Large intestine (tissue), 3 donors: ENCODE measurements around the gene CRMP1. TPM values are rescaled to one million over a fixed set of nuclear protein-coding genes. Genes with fewer than 3 reads are reported as not detected.

ENCODE experiments used
- DNase-seq, 2 donors: peaks; one replicate each; pipeline versions ENCODE4 v3.0.0 to v3.0.0-alpha.2; 2013
- H3K27ac ChIP-seq: one replicate; pipeline ENCODE4 v1.5.1; 2013; ENCODE audit warnings: low read length
- H3K27me3 ChIP-seq: 2 replicates; pipeline ENCODE4 v1.6.1; 2013; ENCODE audit warnings: low read length; ENCODE audit not compliant: control insufficient read depth, insufficient read depth
- H3K36me3 ChIP-seq: 2 replicates; pipeline ENCODE4 v1.6.1; 2013; ENCODE audit warnings: low read length; ENCODE audit not compliant: control insufficient read depth, insufficient read depth
- H3K4me1 ChIP-seq: one replicate; pipeline ENCODE4 v1.6.1; 2013; ENCODE audit warnings: low read length; ENCODE audit not compliant: control insufficient read depth, insufficient read depth
- H3K4me3 ChIP-seq: one replicate; pipeline ENCODE4 v1.5.1; 2013; ENCODE audit warnings: low read length
- H3K9me3 ChIP-seq: one replicate; pipeline ENCODE4 v1.6.1; 2013; ENCODE audit warnings: mild to moderate bottlenecking, low read depth, low read length, moderate library complexity; ENCODE audit not compliant: control insufficient read depth
- WGBS: methylation state at CpG from one replicate; pipeline ENCODE4 v1.1.5; 2013; ENCODE audit warnings: low lambda C conversion rate; ENCODE audit not compliant: insufficient coverage; 5-methylcytosine and 5-hydroxymethylcytosine counted together
- polyA plus RNA-seq: library from polyadenylated mRNA; unstranded; fragments of 120-200 nt; gene quantifications from one replicate; pipeline ENCODE4 v1.2.1, GENCODE V29; 2013

CRMP1 gene
- polyA plus RNA-seq, 1 donor = 31.5 TPM

GRCh38 chr4:5928844-5929420 lies 36.0 kb upstream of the CRMP1 start:
- Histone ChIP-seq H3K27ac (no peak overlapping the region), H3K9me3 (no peaks in the 10 kb centered on the region), H3K4me3 (no peak overlapping the region), H3K4me1 (no peaks in the 10 kb centered on the region), H3K27me3 (peaks cover 9% of the 10 kb centered on the region), H3K36me3 (no peaks in the 10 kb centered on the region)
- no CpG with 5 or more reads among the region's 8 CpGs for WGBS
- DNase-seq = no peak

- H3K36me3 ChIP-seq = no peaks in the 10 kb centered on the region
- H3K27me3 ChIP-seq = peaks cover 9% of the 10 kb centered on the region
- H3K9me3 ChIP-seq = no peaks in the 10 kb centered on the region
- no peak overlapping the region for H3K4me3 ChIP-seq
- no peak for DNase-seq
- H3K4me1 ChIP-seq = no peaks in the 10 kb centered on the region
- WGBS = no CpG with 5 or more reads among the region's 8 CpGs
- H3K27ac ChIP-seq = no peak overlapping the region
These were observed 35.4 kb upstream of the CRMP1 start for GRCh38 chr4:5928274-5928673.

DNA sequence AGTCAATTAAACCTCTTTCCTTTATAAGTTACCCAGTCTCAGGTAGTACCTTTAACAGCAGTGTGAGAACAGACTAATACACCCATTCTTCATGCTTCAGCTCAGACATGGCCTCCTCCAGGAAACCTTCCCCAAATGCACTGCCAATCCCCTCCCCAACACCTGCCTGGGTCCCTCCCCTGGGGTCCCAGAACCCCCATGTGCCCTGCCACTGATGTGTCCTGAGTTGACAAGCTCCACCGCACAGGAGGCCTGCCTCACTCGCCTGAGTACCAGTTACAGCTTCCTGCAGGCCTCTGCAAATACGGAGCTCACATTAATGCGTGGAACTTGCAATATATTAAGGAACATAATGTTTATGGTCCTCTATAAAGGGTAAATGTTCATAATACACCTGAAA lies 34.9 kb upstream of the CRMP1 start:
- WGBS = 100% methylated on average over 1 of the region's 4 CpGs
- no peak overlapping the region for H3K4me3 ChIP-seq
- H3K27me3 ChIP-seq = peaks cover 9% of the 10 kb centered on the region
- no peaks in the 10 kb centered on the region for H3K4me1 ChIP-seq
- DNase-seq = no peak
- no peaks in the 10 kb centered on the region for H3K9me3 ChIP-seq
- H3K36me3 ChIP-seq = no peaks in the 10 kb centered on the region
- H3K27ac ChIP-seq = no peak overlapping the region

DNA sequence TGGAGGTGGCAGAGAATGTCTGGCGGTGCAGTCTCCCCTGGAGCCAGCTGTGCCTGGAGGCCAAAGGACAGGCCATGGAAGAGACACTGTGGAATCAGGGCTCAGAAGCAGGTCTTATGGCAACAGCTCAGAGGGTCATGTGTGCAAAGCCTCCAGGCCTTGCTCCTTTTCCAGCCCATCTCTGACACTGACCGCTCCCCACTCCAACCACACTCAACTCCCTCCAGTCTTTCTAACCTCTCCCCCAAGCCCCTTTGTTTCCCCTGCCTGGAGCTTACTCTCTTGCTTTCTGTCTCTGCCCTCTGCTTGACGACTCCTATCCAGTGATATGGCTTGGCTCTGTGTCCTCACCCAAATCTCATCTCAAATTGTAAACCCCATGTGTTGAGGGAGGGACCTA lies 34.2 kb upstream of the CRMP1 start:
- H3K27ac ChIP-seq = no peak overlapping the region
- no peaks in the 10 kb centered on the region for H3K36me3 ChIP-seq
- no peaks in the 10 kb centered on the region for H3K9me3 ChIP-seq
- peaks cover 9% of the 10 kb centered on the region for H3K27me3 ChIP-seq
- H3K4me3 ChIP-seq = no peak overlapping the region
- no peaks in the 10 kb centered on the region for H3K4me1 ChIP-seq
- no peak for DNase-seq
- 100% methylated on average over 1 of the region's 3 CpGs for WGBS

- no peaks in the 10 kb centered on the region for H3K9me3 ChIP-seq
- H3K4me3 ChIP-seq = no peak overlapping the region
- H3K27ac ChIP-seq = no peak overlapping the region
- DNase-seq = no peak
- no CpG with 5 or more reads among the region's 7 CpGs for WGBS
- peaks cover 9% of the 10 kb centered on the region for H3K27me3 ChIP-seq
- no peaks in the 10 kb centered on the region for H3K36me3 ChIP-seq
- H3K4me1 ChIP-seq = no peaks in the 10 kb centered on the region
These were observed 33.7 kb upstream of the CRMP1 start for GRCh38 chr4:5926598-5926997.

- H3K27ac ChIP-seq = no peak overlapping the region
- DNase-seq = no peak
- no peaks in the 10 kb centered on the region for H3K36me3 ChIP-seq
- H3K4me3 ChIP-seq = no peak overlapping the region
- WGBS = no CpG with 5 or more reads among the region's 16 CpGs
- no peaks in the 10 kb centered on the region for H3K9me3 ChIP-seq
- no peaks in the 10 kb centered on the region for H3K4me1 ChIP-seq
- H3K27me3 ChIP-seq = peaks cover 4% of the 10 kb centered on the region
These were observed 32.7 kb upstream of the CRMP1 start for GRCh38 chr4:5925419-5926200.

DNA sequence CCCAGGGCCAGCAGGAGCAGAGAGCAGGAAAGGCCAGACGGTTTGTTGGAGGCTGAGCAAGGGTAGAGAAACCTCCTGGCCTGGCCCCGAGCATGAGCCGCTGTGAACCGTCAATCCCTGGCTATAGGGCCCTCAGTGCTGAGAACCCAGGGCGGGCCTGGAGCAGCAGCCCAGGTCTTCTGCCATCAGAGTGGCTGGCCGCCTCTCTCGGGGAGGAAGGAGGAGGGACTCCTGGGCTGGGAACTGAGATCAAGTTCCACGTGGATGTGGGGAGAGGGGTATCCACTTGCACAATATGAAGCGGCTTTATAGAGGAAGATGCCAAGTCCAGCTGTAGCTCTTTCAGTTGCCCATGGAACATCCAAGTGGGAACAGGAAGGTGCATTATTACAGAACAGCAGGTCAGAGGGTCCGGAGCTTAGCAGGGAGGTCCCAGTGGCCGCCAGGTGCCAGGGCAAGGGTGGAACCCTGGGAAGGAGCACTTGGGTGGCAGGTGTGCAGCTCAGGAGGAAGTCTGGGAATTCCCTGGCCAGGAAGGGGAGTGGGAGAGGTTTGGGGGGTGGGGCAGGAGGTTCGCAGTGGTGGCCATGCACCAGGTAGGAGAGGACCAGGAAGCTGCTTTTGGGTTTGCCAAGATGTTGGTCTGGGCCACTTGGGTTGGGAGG lies 31.7 kb upstream of the CRMP1 start:
- Histone ChIP-seq H3K4me1 (no peaks in the 10 kb centered on the region), H3K27me3 (peaks cover 2% of the 10 kb centered on the region), H3K27ac (no peak overlapping the region), H3K4me3 (no peak overlapping the region), H3K9me3 (no peaks in the 10 kb centered on the region), H3K36me3 (no peaks in the 10 kb centered on the region)
- 80% methylated on average over 1 of the region's 12 CpGs for WGBS
- DNase-seq = no peak

DNA sequence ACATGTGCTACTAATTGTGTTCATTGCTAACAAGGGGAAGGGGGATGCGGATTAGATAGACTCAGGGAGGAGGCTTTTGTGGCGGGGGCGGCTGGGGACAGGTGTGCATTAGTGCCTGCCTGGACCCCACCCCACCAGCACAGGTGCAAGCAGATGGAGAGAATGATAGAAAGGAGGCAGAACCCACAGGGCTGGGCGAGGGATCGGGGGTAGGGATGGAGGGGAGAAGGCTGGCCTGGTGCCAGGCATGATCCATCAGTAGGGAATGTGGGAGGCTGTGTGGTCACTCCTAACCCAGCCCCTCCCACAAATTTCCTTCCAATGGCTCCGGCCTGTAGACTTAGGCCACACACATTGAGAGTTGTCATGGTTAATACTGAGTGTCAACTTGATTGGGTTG lies 30.5 kb upstream of the CRMP1 start:
- no peak for DNase-seq
- WGBS = no CpG with 5 or more reads among the region's 6 CpGs
- no peaks in the 10 kb centered on the region for H3K36me3 ChIP-seq
- H3K27me3 ChIP-seq = no peaks in the 10 kb centered on the region
- H3K4me3 ChIP-seq = no peak overlapping the region
- H3K4me1 ChIP-seq = no peaks in the 10 kb centered on the region
- H3K27ac ChIP-seq = no peak overlapping the region
- H3K9me3 ChIP-seq = no peaks in the 10 kb centered on the region

DNA sequence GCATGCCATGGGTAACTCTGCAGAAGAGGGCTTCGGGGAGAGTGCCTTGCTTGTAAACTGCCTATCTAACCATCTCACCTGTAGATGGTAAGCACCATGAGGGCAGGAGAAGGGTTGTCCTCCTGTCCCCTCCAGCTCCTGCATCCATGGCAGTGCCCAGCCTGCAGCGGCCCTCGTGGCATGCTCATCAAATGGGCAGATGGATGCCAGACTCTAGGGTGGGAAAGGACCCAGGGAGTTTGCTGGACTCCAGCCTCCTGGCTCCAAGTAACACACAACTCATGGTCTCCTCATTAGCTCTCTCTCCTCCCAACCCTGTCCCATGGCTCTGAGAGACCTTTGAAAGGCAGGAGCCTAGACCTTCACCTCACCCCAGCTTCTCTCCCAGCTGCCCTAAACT lies 29.7 kb upstream of the CRMP1 start:
- Histone ChIP-seq H3K36me3 (no peaks in the 10 kb centered on the region), H3K9me3 (no peaks in the 10 kb centered on the region), H3K27ac (no peak overlapping the region), H3K27me3 (no peaks in the 10 kb centered on the region), H3K4me1 (no peaks in the 10 kb centered on the region), H3K4me3 (no peak overlapping the region)
- no peak for DNase-seq
- no CpG with 5 or more reads among the region's 3 CpGs for WGBS

- Histone ChIP-seq H3K4me3 (no peak overlapping the region), H3K27me3 (no peaks in the 10 kb centered on the region), H3K36me3 (no peaks in the 10 kb centered on the region), H3K4me1 (no peaks in the 10 kb centered on the region), H3K27ac (no peak overlapping the region), H3K9me3 (no peaks in the 10 kb centered on the region)
- no CpG with 5 or more reads among the region's 6 CpGs for WGBS
- DNase-seq = no peak
These were observed 29.1 kb upstream of the CRMP1 start for GRCh38 chr4:5921981-5922380.
